CD14-positive monocyte (primary cell): Measurements from ENCODE around the gene ERMARD. TPM values are rescaled to one million over a fixed set of nuclear protein-coding genes. Genes with fewer than 3 reads are reported as not detected.

Source experiments
- DNase-seq, 3 donors: peaks; one replicate each; pipeline ENCODE4 v3.0.0-alpha.2; 2011 to 2022
- H2AFZ ChIP-seq: 2 replicates; pipeline ENCODE4 v1.6.0; 2012; ENCODE audit warnings: mild to moderate bottlenecking, low read depth, low read length, inconsistent platforms; ENCODE audit not compliant: insufficient read depth, poor library complexity, severe bottlenecking
- H3K27ac ChIP-seq, 2 donors: 1 replicate in 1 of 2; 2 replicates in 1 of 2; pipeline ENCODE4 v1.5.1; 2012 to 2013; ENCODE audit warnings: low read length in 2 of 2, control low read depth in 1 of 2, inconsistent platforms in 1 of 2, low read depth in 1 of 2, mild to moderate bottlenecking in 1 of 2
- H3K27me3 ChIP-seq, 2 donors: one replicate each; pipeline versions ENCODE4 v1.6.0 to v1.6.1; 2011 to 2013; ENCODE audit warnings: low read length in 2 of 2; ENCODE audit not compliant: control insufficient read depth in 2 of 2, insufficient read depth in 2 of 2
- H3K36me3 ChIP-seq, 2 donors: replicated peaks in 1 of 2; 1 replicate in 1 of 2; 2 replicates in 1 of 2; pipeline versions ENCODE4 v1.5.1 to v1.6.1; 2012 to 2013; ENCODE audit warnings: low read length in 2 of 2, control low read depth in 1 of 2, inconsistent platforms in 1 of 2, mild to moderate bottlenecking in 1 of 2; ENCODE audit not compliant: insufficient read depth in 2 of 2, control insufficient read depth in 1 of 2
- H3K4me1 ChIP-seq, 2 donors: 1 replicate in 1 of 2; 2 replicates in 1 of 2; pipeline versions ENCODE4 v1.5.1 to v1.6.1; 2012 to 2013; ENCODE audit warnings: low read length in 2 of 2, control low read depth in 1 of 2, inconsistent platforms in 1 of 2, mild to moderate bottlenecking in 1 of 2, moderate library complexity in 1 of 2; ENCODE audit not compliant: insufficient read depth in 2 of 2, control insufficient read depth in 1 of 2
- H3K4me2 ChIP-seq: replicated peaks from 2 replicates; pipeline ENCODE3; 2012; ENCODE audit warnings: low read length, moderate library complexity, mild to moderate bottlenecking; ENCODE audit not compliant: poor library complexity, severe bottlenecking; ENCODE audit errors: extremely low read depth
- H3K4me3 ChIP-seq, 3 experiments: fragments of 200-600 bp in 1 of 3; sonication (generic) in 1 of 3; replicated peaks in 1 of 3; 1 replicate in 2 of 3; 2 replicates in 1 of 3; pipeline ENCODE4 v1.5.1; 2011 to 2013; ENCODE audit warnings: low read length in 3 of 3, mild to moderate bottlenecking in 3 of 3, control low read depth in 2 of 3, low read depth in 2 of 3, inconsistent platforms in 1 of 3, moderate library complexity in 1 of 3
- H3K79me2 ChIP-seq: 2 replicates; pipeline ENCODE4 v1.6.0; 2012; ENCODE audit warnings: mild to moderate bottlenecking, control low read depth, inconsistent platforms, low read length, moderate library complexity; ENCODE audit not compliant: insufficient read depth
- H3K9ac ChIP-seq: 2 replicates; pipeline ENCODE4 v1.6.0; 2017; ENCODE audit warnings: low read length, mild to moderate bottlenecking; ENCODE audit not compliant: insufficient read depth, poor library complexity, severe bottlenecking
- H3K9me3 ChIP-seq, 2 donors: replicated peaks in 1 of 2; 1 replicate in 1 of 2; 2 replicates in 1 of 2; pipeline versions ENCODE4 v1.5.1 to v1.6.1; 2012 to 2013; ENCODE audit warnings: low read length in 2 of 2, control low read depth in 1 of 2; ENCODE audit not compliant: control insufficient read depth in 1 of 2, insufficient read depth in 1 of 2
- H4K20me1 ChIP-seq: 2 replicates; pipeline ENCODE4 v1.6.0; 2012; ENCODE audit warnings: mild to moderate bottlenecking, low read length, control low read depth, moderate library complexity; ENCODE audit not compliant: insufficient read depth
- H3K27ac Mint-ChIP-seq, 7 donors: one replicate each; pipeline ENCODE4 v1.8.0; 2020; ENCODE audit warnings: mild to moderate bottlenecking in 7 of 7, mixed read lengths in 7 of 7, moderate library complexity in 6 of 7, inconsistent platforms in 2 of 7
- H3K27me3 Mint-ChIP-seq, 3 donors: one replicate each; pipeline ENCODE4 v1.8.0; 2021 to 2022; ENCODE audit warnings: low read depth in 3 of 3, mild to moderate bottlenecking in 3 of 3, mixed read lengths in 3 of 3, moderate library complexity in 3 of 3, inconsistent platforms in 1 of 3
- H3K36me3 Mint-ChIP-seq, 2 donors: one replicate each; pipeline ENCODE4 v1.8.0; 2020; ENCODE audit warnings: mixed read lengths in 2 of 2, inconsistent platforms in 1 of 2, mild to moderate bottlenecking in 1 of 2
- H3K4me1 Mint-ChIP-seq: one replicate; pipeline ENCODE4 v1.8.0; 2020; ENCODE audit warnings: mild to moderate bottlenecking, mixed read lengths
- H3K4me3 Mint-ChIP-seq, 2 donors: one replicate each; pipeline ENCODE4 v1.8.0; 2020; ENCODE audit warnings: mild to moderate bottlenecking in 2 of 2, mixed read lengths in 2 of 2, moderate library complexity in 1 of 2
- H3K9me3 Mint-ChIP-seq, 7 donors: one replicate each; pipeline ENCODE4 v1.8.0; 2020 to 2022; ENCODE audit warnings: mixed read lengths in 7 of 7, mild to moderate bottlenecking in 6 of 7, moderate library complexity in 6 of 7, inconsistent platforms in 2 of 7
- CTCF ChIP-seq: fragments of 200-600 bp; IDR thresholded peaks from one replicate; pipeline ENCODE4 v1.8.0; 2022; ENCODE audit warnings: antibody characterized with exemption, mild to moderate bottlenecking
- WGBS: methylation state at CpG from one replicate; pipeline ENCODE4 v1.1.5; 2013; ENCODE audit warnings: missing lambda C conversion rate; ENCODE audit not compliant: insufficient coverage; 5-methylcytosine and 5-hydroxymethylcytosine counted together
- intact Hi-C, 2 donors: fragments of 100-400 bp; cut with micrococcal nuclease; formaldehyde crosslinking; loops; one replicate each; pipeline versions ENCODE4 v1.15.0 to v1.15.1; 2023
- polyA plus RNA-seq, 3 donors: library from polyadenylated mRNA; depleted of rRNA in 1 of 3; unstranded in 2 of 3; stranded (reverse) in 1 of 3; fragments of 300-500 nt in 2 of 3; fragments of >200 nt in 1 of 3; fragmentation: Illumina TruSeq in 2 of 3; gene quantifications; 1 replicate in 2 of 3; 2 replicates in 1 of 3; pipeline ENCODE4 v1.2.3, GENCODE V29; 2012 to 2021

The ERMARD gene
- polyA plus RNA-seq, 3 donors, result 10.6 to 33.0 (median 11.2) TPM

- Histone ChIP-seq H3K4me3 (no peak overlapping the region), H4K20me1 (no peaks in the 10 kb centered on the region), H3K27ac (no peak overlapping the region), H3K4me1 (peaks cover 1 to 2% of the 10 kb centered on the region in 2 donors), H3K79me2 (peaks cover under 1% of the 10 kb centered on the region), H3K9me3 (no peaks in the 10 kb centered on the region), H3K36me3 (no peaks in the 10 kb centered on the region), H3K27me3 (peaks cover 0 to 2% of the 10 kb centered on the region in 2 donors), H2AFZ (no peak overlapping the region), H3K4me2 (no peak overlapping the region), H3K9ac (no peak overlapping the region)
- peaks cover 0 to 11% (median 2%) of the 10 kb centered on the region in 3 donors for H3K27me3 Mint-ChIP-seq
- WGBS, result no CpG with 5 or more reads among the region's 3 CpGs
- no peak overlapping the region for H3K27ac Mint-ChIP-seq
- TF ChIP-seq CTCF, result no peak
- H3K4me1 Mint-ChIP-seq, result peaks cover 7% of the 10 kb centered on the region
- intact Hi-C loops, result no loop called here
- H3K4me3 Mint-ChIP-seq, result no peak overlapping the region
- H3K9me3 Mint-ChIP-seq, result peaks cover 2 to 16% (median 9%) of the 10 kb centered on the region in 7 donors
- no peak for DNase-seq
- no peaks in the 10 kb centered on the region for H3K36me3 Mint-ChIP-seq
Measured at GRCh38 chr6:169745405-169745804, 6.0 kb upstream of the ERMARD start.

GRCh38 chr6:169746556-169746955 is 4.9 kb upstream of the ERMARD start:
- peaks cover 2 to 16% (median 9%) of the 10 kb centered on the region in 7 donors for H3K9me3 Mint-ChIP-seq

More at GRCh38 chr6:169746556-169746955, 4.9 kb upstream of the ERMARD start:
- Mint-ChIP-seq H3K27me3 (peaks cover 0 to 11% (median 2%) of the 10 kb centered on the region in 3 donors), H3K36me3 (peaks cover 0 to 4% of the 10 kb centered on the region in 2 donors), H3K4me1 (peaks cover 14% of the 10 kb centered on the region), H3K4me3 (no peak overlapping the region), H3K27ac (no peak overlapping the region)
- Histone ChIP-seq H3K27me3 (peaks cover 0 to 2% of the 10 kb centered on the region in 2 donors), H3K9me3 (no peaks in the 10 kb centered on the region), H2AFZ (no peak overlapping the region), H3K79me2 (peaks cover 10% of the 10 kb centered on the region), H3K4me1 (peaks cover 8 to 11% of the 10 kb centered on the region in 2 donors), H4K20me1 (no peaks in the 10 kb centered on the region), H3K36me3 (no peaks in the 10 kb centered on the region), H3K27ac (no peak overlapping the region), H3K4me3 (no peak overlapping the region), H3K9ac (no peak overlapping the region), H3K4me2 (no peak overlapping the region)
- intact Hi-C loops, result no loop called here
- no CpG with 5 or more reads among the region's 1 CpG for WGBS
- no peak for DNase-seq
- no peak for TF ChIP-seq CTCF
